ENCODE results near the gene AMIGO1. TPM values are rescaled to one million over a fixed set of nuclear protein-coding genes. Genes with fewer than 3 reads are reported as not detected.

Gene AMIGO1
- total RNA-seq, 1 donor from 2014 or later, result 3.5 TPM

DNA sequence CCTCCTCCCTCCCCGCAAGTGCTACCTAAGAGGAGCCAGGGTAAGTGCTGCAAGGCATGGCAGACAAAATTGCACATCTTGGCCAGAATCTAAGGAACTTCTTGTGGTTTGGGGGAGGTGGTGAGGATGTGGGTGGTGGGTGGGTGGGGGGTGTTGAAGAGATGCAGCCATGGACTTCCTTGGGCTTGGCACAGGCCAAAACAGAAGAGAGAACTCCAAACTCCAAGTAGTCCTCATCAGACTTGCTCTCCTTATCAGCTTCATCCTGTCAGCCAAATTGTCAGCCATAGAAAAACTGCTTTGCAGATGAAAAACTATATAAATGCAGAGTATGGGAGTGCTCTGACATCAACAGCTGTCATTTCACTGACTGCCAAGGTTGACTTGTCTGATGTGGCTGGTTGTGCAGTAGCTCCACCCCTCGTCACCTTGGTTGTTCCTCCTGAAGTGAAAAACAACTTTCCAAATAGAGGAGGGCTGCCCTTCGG, 7.1 kb downstream of the AMIGO1 start:
- no peak for DNase-seq

DNA sequence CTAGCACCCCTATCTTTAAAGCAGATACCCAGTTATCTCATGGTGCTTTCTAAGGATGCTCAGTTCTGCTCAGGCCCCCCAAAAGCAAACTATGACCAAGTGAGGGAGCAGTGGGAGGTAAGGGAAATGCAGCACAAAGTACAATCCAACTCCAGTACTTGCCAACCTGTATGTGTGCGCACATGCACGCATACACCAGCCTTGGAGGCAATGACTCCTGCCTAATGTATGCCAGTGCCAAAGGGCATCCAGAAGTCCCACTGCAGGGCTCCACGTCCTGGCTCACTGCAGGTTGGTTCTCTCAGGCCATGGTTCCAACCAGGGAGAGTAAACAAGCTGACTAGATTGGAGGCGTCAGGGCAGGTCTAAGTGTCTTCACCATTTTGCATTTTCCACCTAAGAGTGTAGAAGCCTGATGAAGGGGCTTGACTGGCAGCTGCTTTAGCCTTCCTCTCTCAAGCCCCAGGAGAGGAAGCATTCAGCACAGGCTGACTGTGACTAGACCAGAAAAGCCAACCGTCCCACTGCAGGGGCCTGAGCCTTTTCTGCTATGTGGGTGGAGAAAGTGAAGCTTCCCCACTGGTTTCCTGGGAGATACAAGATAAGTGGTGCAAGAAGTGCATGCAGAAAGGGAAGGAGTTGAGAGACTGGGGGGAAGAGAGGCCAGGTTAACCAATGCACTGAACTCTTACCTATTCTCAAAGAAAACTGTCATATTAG, 7.7 kb downstream of the AMIGO1 start:
- DNase-seq, result no peak

DNA sequence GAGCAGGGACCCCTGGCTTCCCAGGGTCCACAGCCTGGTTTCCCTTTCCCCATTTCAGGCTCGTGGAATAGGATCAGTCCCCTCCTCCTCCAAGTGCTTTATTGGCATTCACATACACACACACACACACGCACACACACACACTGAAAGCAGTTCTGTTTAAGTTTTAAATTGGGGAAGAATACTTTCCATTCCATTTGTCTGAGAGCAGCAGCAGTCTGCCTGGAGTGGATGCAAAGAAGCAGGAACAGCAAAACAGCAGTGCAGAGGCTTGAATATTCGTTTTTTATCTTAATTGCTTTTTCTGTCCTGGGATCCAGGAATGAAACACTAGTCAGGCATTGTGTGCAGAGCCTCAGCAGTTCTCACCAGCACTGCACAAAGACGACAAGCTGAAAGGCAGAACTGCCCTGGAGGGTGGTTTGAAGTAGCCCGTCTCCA, 8.6 kb downstream of the AMIGO1 start:
- peak; percentile 3 for DNase-seq

DNA sequence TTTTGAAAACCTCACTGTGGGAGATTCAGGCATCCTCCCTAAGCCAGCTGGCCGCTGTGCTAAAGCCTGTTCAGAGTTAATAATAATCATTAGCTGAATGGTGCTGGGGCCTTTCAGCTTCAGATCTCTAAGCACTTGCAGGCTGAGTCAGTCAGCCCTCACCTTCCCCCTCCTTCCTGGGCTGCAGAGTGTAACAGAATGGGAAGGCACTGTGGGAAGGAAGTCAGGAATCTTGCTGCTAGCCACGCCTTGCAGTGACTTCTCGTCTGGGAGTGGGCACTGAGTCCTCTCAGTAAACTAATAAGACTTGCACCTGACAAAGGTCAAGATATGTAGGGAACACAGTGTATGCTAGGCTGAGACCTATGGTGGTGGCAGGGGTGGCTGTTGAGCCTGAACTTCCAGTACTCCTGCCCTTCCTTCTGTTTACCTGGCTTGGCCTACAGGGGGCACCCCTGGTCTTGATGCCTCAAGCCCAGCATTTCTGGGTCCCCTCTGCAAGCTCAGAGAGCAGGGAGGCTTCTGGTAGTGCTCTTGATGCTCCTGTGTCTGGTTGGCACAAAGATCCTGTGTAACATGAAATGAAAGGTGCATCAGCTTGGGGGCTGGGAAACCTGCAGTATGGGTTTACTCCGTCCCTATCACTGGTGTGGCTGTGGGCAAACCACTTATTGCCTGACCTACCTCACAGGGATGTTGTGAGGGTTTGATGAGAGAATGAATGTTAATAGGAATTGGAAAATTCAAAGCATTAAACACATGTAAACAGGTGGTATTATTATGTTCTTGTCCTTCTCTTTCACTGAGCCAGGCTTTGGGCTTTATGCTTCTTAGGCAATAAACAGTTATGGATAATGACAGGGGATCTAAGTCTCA, 9.6 kb downstream of the AMIGO1 start:
- DNase-seq, result no peak

DNA sequence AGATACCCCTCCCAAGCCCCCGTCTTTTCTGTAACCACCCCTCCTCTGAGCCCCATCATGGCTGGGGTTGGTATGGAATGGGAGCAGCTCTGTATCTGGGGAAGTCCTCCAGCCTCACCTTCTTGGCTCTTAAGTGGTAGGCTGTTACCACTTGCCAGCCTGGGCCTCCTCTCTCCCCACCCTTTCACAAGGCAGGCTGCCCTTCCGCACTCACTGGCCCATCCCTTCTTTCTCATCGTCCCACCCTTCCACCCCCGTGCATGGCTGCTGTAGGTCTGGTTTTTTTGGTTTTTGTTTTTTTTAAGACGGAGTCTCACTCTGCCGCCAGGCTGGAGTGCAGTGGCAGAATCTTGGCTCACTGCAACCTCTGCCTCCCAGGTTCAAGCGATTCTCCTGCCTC, 10.4 kb downstream of the AMIGO1 start:
- no peak for DNase-seq

DNA sequence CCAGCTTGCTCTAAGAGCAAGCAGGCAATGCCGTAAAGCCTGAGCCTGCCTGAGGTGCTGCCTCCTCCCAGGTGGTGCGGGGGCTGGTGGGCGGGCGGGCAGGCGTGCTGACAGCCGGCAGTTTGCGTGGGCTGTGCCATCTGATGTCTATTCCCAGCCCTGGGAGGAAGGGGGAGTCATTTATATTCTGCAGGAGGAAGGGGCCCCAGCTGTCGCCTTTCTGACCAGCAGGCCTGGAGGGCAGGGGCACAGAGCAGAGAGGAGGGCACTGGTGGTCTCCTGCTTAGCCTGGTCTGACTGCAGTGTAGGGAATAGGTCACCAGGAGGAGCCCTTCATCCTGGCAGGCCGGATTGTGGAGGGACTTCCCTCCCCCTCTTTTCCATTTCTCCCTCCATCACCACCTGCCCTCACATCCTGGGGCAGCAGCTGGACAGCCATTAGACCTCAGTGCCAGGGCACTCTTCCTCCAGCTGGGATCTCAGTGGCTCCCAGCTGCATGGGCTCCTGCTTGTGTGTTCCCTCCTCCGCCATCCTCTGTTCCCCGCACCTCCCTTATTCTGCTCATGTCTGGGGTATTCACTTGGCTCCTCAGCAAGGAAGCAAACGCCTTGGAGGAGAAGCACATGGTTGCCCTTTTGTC, 11.2 kb downstream of the AMIGO1 start:
- DNase-seq, result no peak

DNA sequence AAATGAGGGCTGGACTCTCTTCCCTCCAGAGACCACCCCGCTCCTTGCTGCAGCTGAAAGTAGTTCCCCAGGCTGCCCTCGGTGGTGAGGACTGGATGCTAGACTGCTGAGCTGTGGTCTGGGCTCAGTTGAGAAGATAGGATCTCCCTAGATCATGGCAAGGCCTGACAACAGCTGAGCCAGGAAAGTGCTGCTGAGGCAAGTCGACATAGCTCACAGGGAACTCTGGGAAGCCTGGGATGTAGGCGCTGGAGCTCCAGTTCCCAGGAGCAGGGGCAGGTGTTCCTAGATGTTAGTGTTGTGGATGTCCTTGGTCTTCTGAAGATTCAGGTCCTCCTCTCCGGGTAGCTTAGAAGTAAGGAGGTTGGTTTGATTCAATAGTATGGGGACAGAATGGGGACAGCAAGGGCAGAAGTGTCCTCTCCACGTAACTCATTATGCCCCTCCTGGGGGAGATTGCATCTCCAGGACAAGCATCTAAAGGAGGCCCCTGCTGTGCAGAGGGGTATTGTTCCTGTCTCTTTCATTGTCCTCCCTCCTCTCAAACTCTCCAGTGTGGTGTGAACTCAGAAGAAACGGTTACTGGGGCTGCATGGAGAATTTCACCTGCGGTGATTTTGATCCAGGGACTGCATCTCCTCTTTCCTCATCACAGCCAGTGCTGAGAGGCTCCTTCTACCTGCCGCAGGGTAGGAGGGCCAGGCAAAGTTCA, 11.9 kb downstream of the AMIGO1 start:
- DNase-seq, result no peak

DNA sequence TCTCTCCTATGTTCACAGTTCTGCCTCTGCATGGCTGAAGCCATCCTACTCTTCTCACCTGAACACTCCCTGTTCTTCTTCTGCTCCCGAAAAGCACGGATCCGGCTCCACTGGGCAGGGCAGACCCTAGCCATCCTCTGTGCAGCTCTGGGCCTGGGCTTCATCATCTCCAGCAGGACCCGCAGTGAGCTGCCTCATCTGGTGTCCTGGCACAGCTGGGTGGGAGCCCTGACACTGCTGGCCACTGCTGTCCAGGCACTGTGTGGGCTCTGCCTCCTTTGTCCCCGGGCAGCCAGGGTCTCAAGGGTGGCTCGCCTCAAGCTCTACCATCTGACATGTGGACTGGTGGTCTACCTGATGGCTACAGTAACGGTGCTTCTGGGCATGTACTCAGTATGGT, 13.8 kb downstream of the AMIGO1 start:
- DNase-seq, result no peak

DNA sequence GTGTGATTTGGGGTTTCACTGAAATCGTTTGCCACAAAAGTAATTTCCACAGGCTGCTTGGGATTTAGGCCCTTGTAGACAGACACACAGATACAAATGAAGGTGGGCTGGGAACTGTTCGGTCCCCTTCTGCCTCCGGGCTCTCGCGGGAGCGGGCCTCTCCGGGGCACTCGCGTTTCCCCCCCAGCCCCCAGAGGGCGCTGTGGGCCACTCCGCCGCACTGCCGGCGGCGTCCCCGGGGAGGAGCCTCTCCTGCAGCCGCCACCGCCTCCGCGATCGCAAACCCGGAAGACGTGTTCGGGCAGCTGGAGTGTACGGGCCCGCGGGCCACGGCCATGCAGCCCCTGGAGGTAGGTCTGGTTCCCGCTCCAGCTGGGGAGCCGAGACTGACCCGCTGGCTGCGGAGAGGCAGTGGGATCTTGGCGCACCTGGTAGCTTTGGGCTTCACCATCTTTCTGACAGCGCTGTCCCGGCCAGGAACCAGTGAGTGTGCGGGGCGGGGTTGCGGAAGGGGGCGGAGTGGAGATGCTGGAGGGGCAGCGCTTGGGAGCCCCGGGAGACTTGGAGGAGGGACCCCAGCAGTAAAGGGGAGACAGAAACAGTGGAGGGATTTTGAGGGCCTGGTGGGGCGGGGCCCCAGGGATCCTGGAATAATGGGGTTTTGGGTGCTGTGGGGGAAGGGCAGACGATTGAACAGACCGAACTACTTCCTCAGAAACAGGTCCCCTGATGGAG, 15.6 kb downstream of the AMIGO1 start, which contains the start of gene CYB561D1:
TSS of gene CYB561D1 (plus strand) at position 290 of the 735 bp plus-strand sequence. CDS start at position 336, 46 bp downstream.
- peak; percentile 78 for DNase-seq

DNA sequence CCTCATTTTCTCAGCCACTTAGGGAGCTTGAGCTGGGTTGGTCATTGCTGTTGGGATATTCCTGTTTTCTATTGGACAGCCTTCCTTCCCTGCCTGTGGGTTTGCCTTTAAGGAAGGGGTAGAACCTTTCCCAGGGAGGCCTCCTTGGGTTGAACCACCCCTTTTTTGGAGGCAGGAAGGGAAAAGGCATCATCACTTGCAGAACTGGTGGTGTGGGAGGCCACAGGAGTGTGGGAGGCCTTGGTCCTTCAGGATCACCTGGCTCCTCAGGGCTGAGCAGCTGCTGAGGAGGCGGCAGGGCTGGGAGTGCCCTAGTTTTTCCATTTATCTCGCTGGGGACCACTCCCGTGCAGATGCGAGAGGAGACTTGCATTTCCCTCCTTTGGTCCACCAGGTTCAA, 16.3 kb downstream of the AMIGO1 start:
- DNase-seq, result no peak

DNA sequence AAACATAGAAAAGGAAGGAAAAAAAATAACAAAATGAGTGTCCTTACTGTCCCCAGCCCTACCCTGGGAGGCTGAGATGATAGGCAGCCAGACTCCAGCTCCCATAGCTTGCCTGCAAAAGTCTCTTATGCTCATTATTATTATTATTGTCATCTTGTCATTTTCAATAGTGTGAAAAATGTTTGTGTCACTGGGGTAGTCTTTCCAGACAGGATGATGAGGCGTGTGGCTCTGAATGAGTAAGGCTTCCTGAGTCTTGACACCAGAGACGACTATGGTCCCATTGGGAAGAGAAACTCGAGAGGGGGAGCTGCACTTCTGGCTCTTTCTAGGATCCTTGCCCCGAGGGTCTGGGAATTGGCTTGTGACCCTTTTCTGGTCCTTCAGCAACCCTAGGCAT, 16.7 kb downstream of the AMIGO1 start:
- no peak for DNase-seq

DNA sequence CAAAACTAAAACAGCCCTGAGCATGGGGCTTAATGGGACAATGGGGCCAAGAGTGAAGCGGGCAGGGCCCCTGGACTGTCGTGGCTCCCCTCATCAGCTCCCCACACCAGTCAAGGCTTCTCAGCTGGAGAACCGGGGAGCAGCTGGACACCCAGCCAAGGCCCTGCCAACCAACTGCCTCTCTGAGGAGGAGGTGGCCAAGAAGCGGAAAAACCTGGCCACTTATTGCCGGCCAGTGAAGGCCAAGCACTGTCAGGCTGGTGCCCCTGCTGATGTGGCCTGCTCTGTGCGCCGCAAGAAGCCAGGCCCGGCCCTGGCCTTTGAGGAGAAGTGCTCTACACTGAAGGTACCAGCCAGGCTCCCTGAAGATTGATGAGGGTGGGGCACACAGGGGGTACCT, 18.2 kb downstream of the AMIGO1 start:
- no peak for DNase-seq

DNA sequence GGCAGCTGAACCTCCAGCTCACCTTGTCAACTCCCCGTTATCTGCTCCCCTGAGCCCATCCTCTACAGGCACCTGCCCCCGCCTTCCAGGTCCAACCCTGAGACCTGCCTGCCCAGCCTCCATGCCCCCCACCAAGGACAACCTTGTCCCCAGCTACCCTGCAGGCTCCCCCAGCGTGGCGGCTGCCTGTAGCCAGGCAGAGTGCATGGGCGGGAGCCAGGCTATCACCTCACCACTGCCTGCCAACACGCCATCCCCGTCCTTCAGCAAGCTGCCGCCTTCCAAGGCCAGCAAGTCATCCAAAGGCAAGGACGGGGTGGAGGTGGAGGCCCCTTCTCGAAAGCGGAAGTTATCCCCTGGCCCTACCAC, 18.6 kb downstream of the AMIGO1 start:
- DNase-seq, result no peak

DNA sequence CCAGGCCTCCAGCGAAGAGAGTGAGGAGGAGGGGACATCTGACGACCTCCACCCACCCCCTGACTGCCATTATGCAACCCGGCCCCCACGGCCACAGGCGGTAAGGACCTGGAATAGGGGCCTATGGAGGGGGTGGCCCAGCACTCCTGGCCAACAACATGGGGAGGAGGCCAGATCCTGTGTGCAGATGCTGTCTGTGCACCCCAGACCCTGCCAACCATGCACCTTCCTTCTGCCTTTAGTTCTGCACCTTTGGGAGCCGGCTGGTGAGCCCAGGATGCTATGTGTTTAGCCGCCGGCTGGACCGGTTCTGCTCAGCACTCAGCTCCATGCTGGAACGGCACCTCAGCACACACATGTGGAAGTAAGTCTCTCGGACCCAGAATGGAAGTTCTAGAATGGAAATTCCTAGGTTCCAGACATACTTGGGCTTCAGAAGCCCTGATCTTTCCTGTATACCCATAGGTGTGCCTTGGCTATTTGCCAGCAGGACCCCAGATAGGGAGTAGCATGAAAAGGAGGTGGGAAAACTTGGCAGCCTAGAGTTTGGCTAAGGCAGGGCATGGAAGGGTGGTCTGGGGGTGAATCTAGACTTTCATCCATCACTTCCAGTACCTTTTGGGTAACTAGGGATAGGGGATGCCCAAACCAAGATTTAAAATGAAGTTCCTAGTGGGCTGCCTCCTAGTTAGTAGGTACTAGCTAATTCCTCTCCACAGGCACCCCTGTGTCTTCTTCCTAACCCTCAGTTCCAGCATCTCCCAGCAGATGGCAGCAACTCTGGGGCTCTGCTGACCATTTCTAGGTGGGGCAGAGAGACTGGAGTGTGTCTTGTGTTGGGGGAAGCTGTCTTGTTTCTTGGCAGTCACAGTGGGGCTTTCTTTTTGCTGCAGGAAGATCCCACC, 19.2 kb downstream of the AMIGO1 start:
- DNase-seq, result peak; percentile 34

DNA sequence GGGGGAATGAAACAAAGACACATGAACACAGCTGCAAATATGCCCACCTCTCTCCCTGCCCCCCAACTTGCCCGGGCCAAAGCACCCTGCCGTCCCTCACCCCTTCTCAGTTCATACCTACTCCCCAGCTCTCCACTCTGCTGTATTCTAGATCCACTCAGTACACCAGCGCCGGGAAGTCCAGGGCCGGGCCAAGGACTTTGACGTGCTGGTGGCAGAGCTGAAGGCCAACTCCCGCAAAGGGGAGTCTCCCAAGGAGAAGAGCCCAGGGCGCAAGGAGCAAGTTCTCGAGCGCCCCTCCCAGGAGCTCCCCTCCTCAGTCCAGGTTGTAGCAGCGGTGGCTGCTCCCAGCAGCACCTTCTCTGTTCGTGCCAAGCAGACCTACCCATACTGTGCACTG, 20.8 kb downstream of the AMIGO1 start:
- no peak for DNase-seq

DNA sequence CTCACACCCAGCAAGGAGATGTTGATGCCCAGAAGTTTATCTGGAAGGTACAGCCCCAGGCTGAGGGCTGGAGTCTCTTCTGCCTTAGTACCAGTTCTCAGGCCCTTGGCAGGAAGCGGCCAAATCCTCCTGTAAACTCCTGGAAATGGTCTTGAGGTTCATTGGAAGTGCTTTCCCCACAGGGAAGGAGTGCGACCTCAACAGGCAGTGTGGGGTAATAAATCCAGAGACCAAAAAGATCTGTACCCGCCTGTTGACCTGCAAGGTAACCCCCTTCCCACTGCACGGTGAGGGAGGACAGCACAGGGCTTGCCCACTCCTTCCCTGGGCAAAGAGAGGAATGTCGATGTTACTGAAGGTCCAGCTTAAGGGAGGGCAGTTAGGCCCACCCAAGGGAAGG, 21.3 kb downstream of the AMIGO1 start:
- no peak for DNase-seq

DNA sequence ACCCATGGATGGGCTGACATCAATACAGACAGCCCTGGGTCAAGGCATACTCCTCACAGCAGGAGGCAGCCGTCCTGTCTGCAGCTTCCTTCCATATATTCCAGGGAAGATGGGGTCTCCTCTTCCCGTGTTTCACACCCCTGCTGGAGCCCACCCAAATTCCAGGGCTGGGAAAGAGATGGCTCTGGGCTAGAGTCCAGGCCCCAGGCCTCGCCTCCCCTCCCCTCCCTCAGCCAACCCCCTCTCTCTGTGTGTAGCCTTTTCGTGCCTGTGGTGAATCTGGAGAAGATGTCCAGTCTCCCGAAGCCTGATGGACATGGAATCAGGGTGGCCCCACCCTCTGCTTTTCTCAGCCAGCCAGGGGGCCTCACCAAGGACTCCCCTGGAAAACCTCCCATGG, 22.3 kb downstream of the AMIGO1 start:
- no peak for DNase-seq

DNA sequence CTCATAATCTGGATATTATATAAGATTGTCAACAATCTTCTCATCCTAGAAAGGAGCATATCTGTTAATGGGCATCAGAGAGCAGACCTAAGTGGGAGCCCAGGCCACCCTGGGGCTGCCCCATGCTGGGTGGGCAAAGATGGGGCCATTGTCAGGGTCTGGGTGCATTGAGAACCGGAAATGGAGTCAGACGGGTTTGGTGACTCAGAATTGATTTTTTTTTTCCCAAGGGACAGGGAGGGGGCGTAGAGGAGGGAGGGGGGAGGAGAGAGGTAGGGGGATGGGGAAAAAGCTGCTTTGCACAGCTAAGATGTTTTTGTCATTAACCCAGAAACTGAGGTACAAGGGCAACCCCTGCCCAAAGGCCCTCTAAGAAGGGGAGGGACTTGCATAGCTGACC, 24.5 kb downstream of the AMIGO1 start:
- no peak for DNase-seq

DNA sequence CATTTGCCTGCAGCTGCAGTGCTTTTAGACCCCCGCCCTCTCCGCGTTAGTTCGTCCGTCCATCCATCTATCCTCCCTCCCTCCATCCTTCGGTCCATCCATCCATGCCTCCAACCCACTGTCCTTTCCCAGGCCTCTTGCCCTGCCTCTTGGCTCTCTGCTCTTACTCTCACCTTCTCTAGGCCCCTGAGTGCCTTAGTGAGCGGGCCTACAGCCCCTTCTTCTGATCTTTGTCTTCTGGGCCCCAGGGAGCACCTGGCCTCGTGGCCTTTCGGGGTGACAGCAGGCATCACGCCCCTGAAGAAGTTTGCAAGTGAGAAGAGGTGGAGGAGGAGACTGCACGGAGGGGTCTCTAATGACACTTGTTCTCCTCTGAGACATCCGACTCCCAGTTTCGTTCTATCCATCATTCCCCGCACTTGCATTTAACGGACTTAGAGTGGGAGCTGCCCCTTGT, 25.0 kb downstream of the AMIGO1 start:
- DNase-seq, result no peak

Measured in skin of body (tissue), 2 donors.